ENCODE data around the gene COL4A2. TPM values are rescaled to one million over a fixed set of nuclear protein-coding genes. Genes with fewer than 3 reads are reported as not detected.

The COL4A2 gene
- total RNA-seq, 1 donor from 2014 or later = 180 TPM

DNA sequence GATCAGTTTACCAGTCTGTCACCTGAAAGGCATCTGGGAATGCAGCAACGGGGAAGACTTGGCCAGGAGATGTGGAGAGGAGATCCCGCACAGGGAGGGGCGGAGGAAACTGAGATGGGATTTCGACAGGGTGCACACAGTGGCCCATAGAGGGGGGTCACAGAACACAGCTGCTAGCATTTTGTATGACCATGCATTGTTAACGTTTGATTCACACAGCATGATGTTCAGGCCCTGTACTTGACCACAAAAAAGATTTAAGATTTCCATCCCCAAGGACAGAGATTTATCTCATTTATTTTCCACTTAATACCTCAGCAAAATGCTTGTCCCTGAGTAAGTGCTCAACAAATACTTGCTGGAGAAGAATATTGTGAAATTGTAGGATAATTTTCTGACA is 191.2 kb downstream of the COL4A2 start:
- H3K36me3 ChIP-seq = peaks cover 0 to 45% of the 10 kb centered on the region in 2 donors
- TF ChIP-seq, protein P1, sequence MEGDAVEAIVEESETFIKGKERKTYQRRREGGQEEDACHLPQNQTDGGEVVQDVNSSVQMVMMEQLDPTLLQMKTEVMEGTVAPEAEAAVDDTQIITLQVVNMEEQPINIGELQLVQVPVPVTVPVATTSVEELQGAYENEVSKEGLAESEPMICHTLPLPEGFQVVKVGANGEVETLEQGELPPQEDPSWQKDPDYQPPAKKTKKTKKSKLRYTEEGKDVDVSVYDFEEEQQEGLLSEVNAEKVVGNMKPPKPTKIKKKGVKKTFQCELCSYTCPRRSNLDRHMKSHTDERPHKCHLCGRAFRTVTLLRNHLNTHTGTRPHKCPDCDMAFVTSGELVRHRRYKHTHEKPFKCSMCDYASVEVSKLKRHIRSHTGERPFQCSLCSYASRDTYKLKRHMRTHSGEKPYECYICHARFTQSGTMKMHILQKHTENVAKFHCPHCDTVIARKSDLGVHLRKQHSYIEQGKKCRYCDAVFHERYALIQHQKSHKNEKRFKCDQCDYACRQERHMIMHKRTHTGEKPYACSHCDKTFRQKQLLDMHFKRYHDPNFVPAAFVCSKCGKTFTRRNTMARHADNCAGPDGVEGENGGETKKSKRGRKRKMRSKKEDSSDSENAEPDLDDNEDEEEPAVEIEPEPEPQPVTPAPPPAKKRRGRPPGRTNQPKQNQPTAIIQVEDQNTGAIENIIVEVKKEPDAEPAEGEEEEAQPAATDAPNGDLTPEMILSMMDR (IDR thresholded peaks at IDR 0.05) = no peak
- TF ChIP-seq POLR2AphosphoS5 (IDR thresholded peaks at IDR 0.05; ENCODE audit: insufficient read depth in 1 of 2, low read depth in 1 of 2) (no peak), POLR2A (IDR thresholded peaks at IDR 0.05) (no peak)
- intact Hi-C loops (cut with DNase I) = no loop called here

DNA sequence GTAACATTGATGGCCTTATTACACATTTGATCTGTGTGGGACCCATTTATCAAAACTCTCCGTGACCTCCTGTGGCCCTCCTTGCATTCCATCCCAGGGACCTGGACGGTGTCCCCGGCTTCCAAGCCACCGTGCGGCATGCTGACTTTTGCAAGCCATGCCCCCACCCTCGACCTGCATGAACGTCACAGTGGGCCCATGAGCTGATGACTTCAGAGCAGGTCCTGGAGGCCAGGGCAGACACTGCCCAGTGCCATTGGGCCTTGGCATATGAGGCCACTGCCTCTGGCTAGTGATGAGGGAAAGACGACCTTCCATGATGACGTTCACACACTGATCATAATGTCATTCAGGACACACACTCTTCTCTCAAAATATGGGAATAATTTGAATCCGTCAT is 191.7 kb downstream of the COL4A2 start:
- no peak for DNase-seq (ENCODE audit: extremely low spot score in 2 of 2)
- intact Hi-C loops (cut with DNase I) = no loop called here

More for the DNA sequence above, 191.2 kb downstream of the COL4A2 start:
- no peaks in the 10 kb centered on the region for H3K4me1 ChIP-seq
- H3K9me3 ChIP-seq = no peaks in the 10 kb centered on the region
- H3K4me3 ChIP-seq = no peak overlapping the region
- H3K27ac ChIP-seq = no peak overlapping the region
- no peaks in the 10 kb centered on the region for H3K27me3 ChIP-seq
- DNase-seq (ENCODE audit: extremely low spot score in 2 of 2) = no peak

DNA sequence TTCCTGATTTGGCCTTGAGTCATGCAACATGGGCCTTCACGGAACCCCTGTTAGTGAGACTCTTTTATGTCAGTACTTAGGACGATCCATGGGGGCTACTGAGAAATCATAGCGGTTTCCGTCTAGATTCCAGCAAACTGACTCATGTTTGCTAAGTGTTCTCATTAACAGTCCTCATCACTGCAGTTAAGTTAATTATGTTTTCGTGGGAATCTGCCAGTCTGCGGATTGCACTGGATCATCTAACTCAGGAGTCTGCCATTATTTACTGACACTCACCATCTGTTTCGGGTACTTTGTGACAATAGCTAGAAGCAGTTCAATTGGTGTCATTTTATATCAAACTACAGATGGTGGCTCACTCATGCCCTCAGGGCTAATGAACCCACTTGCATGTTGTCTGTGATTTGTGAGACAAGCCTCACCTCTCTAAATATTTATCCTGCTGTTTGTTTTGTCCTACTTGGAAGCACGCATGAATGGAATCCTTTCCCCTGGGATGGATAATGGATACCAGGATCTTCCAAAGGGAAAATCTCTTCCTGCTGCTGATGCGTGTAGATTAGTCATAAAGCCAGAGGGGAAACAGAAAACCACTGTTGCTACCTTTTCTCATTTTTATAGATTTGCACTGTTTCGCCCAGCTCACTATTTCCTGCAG is 192.7 kb downstream of the COL4A2 start:
- intact Hi-C loops (cut with DNase I) = no loop called here
- Histone ChIP-seq H3K4me1 (no peaks in the 10 kb centered on the region), H3K27ac (no peak overlapping the region), H3K9me3 (no peaks in the 10 kb centered on the region), H3K4me3 (no peak overlapping the region), H3K36me3 (peaks cover 0 to 54% of the 10 kb centered on the region in 2 donors), H3K27me3 (no peaks in the 10 kb centered on the region)
- TF ChIP-seq POLR2AphosphoS5 (IDR thresholded peaks at IDR 0.05; ENCODE audit: insufficient read depth in 1 of 2, low read depth in 1 of 2) (no peak), POLR2A (IDR thresholded peaks at IDR 0.05) (no peak)
- TF ChIP-seq, protein P1 (IDR thresholded peaks at IDR 0.05) = no peak
- no peak for DNase-seq (ENCODE audit: extremely low spot score in 2 of 2)

More for the DNA sequence above, 191.7 kb downstream of the COL4A2 start:
- TF ChIP-seq, protein P1 (IDR thresholded peaks at IDR 0.05) = no peak
- no peak for TF ChIP-seq POLR2AphosphoS5 (IDR thresholded peaks at IDR 0.05; ENCODE audit: insufficient read depth in 1 of 2, low read depth in 1 of 2)
- no peak for TF ChIP-seq POLR2A (IDR thresholded peaks at IDR 0.05)
- H3K4me1 ChIP-seq = no peaks in the 10 kb centered on the region
- H3K9me3 ChIP-seq = no peaks in the 10 kb centered on the region
- no peaks in the 10 kb centered on the region for H3K27me3 ChIP-seq
- no peak overlapping the region for H3K4me3 ChIP-seq
- no peak overlapping the region for H3K27ac ChIP-seq
- peaks cover 0 to 49% of the 10 kb centered on the region in 2 donors for H3K36me3 ChIP-seq

DNA sequence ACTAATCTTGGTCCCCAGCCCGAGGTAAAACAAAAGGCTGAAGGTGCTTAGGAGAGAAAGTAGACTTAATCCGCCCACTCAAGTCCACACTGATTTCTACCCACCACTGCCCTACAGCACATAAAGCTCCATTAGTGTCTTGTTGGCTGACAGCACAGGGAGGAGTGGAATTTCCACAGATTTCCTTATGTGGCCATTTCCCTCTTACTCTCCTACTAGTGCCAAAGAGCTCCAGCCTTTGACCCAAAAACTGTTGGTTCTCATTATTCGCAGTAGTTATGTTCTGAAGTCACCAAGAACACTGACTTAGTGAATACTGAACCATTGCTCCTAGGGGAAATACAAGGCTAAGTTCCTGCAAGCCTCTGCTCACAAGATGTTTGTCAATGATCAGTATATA is 193.3 kb downstream of the COL4A2 start:
- Histone ChIP-seq H3K27ac (no peak overlapping the region), H3K4me3 (no peak overlapping the region), H3K36me3 (peaks cover 0 to 54% of the 10 kb centered on the region in 2 donors), H3K27me3 (no peaks in the 10 kb centered on the region), H3K4me1 (no peaks in the 10 kb centered on the region), H3K9me3 (no peaks in the 10 kb centered on the region)
- TF ChIP-seq POLR2A (IDR thresholded peaks at IDR 0.05) (no peak), POLR2AphosphoS5 (IDR thresholded peaks at IDR 0.05; ENCODE audit: insufficient read depth in 1 of 2, low read depth in 1 of 2) (no peak)
- TF ChIP-seq, protein P1 (IDR thresholded peaks at IDR 0.05) = no peak
- intact Hi-C loops (cut with DNase I) = no loop called here
- DNase-seq (ENCODE audit: extremely low spot score in 2 of 2) = no peak

DNA sequence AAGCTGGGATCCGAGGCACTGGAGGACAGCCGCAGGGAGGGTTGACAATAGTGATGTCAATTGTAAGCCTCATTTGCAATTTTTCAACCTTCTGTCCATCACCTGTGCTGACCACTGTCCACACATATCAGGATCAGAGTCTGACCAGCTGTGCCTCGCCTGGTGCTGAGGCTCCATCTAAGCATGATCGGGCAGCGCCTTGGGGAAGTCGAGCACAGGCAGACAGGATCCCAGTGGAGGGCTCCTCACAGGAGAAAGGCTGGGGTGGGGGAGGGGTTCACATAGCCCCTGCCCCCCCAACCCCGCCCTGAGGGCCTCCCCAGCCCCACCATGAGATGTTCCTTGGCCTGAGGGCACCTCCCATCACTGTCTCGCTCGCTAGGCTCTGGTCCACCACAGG is 194.1 kb downstream of the COL4A2 start:
- peaks cover 0 to 46% of the 10 kb centered on the region in 2 donors for H3K36me3 ChIP-seq
- no peak for DNase-seq (ENCODE audit: extremely low spot score in 2 of 2)
- H3K4me1 ChIP-seq = no peaks in the 10 kb centered on the region
- H3K9me3 ChIP-seq = no peaks in the 10 kb centered on the region
- TF ChIP-seq, protein P1 (IDR thresholded peaks at IDR 0.05) = no peak
- TF ChIP-seq POLR2AphosphoS5 (IDR thresholded peaks at IDR 0.05; ENCODE audit: insufficient read depth in 1 of 2, low read depth in 1 of 2) (no peak), POLR2A (IDR thresholded peaks at IDR 0.05) (no peak)
- no peak overlapping the region for H3K4me3 ChIP-seq
- no peaks in the 10 kb centered on the region for H3K27me3 ChIP-seq
- no peak overlapping the region for H3K27ac ChIP-seq
- intact Hi-C loops (cut with DNase I) = no loop called here

Measured in vagina (tissue), 2 donors.